Activated B cell treated with CpG ODN at 0.5 μM for 24 hours (primary cell): ENCODE data around the gene CPPED1. TPM values are rescaled to one million over a fixed set of nuclear protein-coding genes. Genes with fewer than 3 reads are reported as not detected.

Source experiments
- ATAC-seq: fragments of 200-7000 bp; cut with Tn5 transposase; one replicate; pipeline ENCODE4 v1.10.0; 2021; ENCODE audit warnings: low read depth, mild to moderate bottlenecking, moderate library complexity
- CTCF ChIA-PET: fragments of 350-600 bp; sonication (Branson Sonifier 250); formaldehyde crosslinking; loops from one replicate; lab custom pipeline; 2021; ENCODE audit warnings: antibody characterized with exemption; lab: Charles Lee
- POLR2A ChIA-PET: fragments of 350-600 bp; sonication (Branson Sonifier 250); formaldehyde crosslinking; loops from one replicate; lab custom pipeline; 2021; ENCODE audit warnings: antibody characterized with exemption; lab: Charles Lee
- DNase-seq: peaks from one replicate; pipeline ENCODE4 v3.0.0; 2022
- H3K27ac Mint-ChIP-seq: one replicate; pipeline ENCODE4 v1.8.0; 2020; ENCODE audit warnings: mixed read lengths
- H3K27me3 Mint-ChIP-seq: one replicate; pipeline ENCODE4 v1.8.0; 2021; ENCODE audit warnings: mixed read lengths
- H3K36me3 Mint-ChIP-seq: one replicate; pipeline ENCODE4 v1.8.0; 2021; ENCODE audit warnings: low read depth, mixed read lengths
- H3K4me1 Mint-ChIP-seq: one replicate; pipeline ENCODE4 v1.8.0; 2021; ENCODE audit warnings: mixed read lengths
- H3K4me3 Mint-ChIP-seq: one replicate; pipeline ENCODE4 v1.8.0; 2020; ENCODE audit warnings: mild to moderate bottlenecking, mixed read lengths
- H3K9me3 Mint-ChIP-seq: one replicate; pipeline ENCODE4 v1.8.0; 2020; ENCODE audit warnings: mixed read lengths
- CTCF ChIP-seq: fragments of 200-600 bp; IDR thresholded peaks from one replicate; pipeline ENCODE4 v1.8.0; 2022; ENCODE audit warnings: antibody characterized with exemption, mild to moderate bottlenecking
- intact Hi-C: fragments of 100-400 bp; cut with micrococcal nuclease; formaldehyde crosslinking; loops from one replicate; pipeline ENCODE4 v1.15.1; 2024
- total RNA-seq: library from RNA; stranded (reverse); gene quantifications from 2 replicates; pipeline ENCODE4 v1.2.3, GENCODE V29; 2022

The CPPED1 gene
- total RNA-seq, 1 donor from 2014 or later = 14.1 TPM

- no peak for DNase-seq
- POLR2A ChIA-PET = no interaction called here
- H3K27me3 Mint-ChIP-seq = no peaks in the 10 kb centered on the region
- no peak for TF ChIP-seq CTCF
- ATAC-seq = no peak
- intact Hi-C loops = no loop called here
- H3K36me3 Mint-ChIP-seq = peaks cover 3% of the 10 kb centered on the region
- H3K4me3 Mint-ChIP-seq = no peak overlapping the region
- H3K27ac Mint-ChIP-seq = no peak overlapping the region
- CTCF ChIA-PET = no interaction called here
- H3K4me1 Mint-ChIP-seq = peaks cover 11% of the 10 kb centered on the region
- peaks cover 1% of the 10 kb centered on the region for H3K9me3 Mint-ChIP-seq
Observed at GRCh38 chr16:12675046-12675445, 128.6 kb downstream of the CPPED1 start.

- POLR2A ChIA-PET = no interaction called here
- intact Hi-C loops = no loop called here
Observed at GRCh38 chr16:12674524-12674923, 129.2 kb downstream of the CPPED1 start.

GRCh38 chr16:12674071-12674470 lies 129.6 kb downstream of the CPPED1 start:
- Mint-ChIP-seq H3K36me3 (peaks cover 6% of the 10 kb centered on the region), H3K9me3 (peaks cover 3% of the 10 kb centered on the region), H3K27me3 (no peaks in the 10 kb centered on the region), H3K4me1 (peaks cover 11% of the 10 kb centered on the region), H3K4me3 (no peak overlapping the region), H3K27ac (no peak overlapping the region)
- ChIA-PET CTCF (no interaction called here), POLR2A (no interaction called here)
- ATAC-seq = no peak
- TF ChIP-seq CTCF = no peak
- intact Hi-C loops = no loop called here
- DNase-seq = no peak

More at GRCh38 chr16:12674524-12674923, 129.2 kb downstream of the CPPED1 start:
- Mint-ChIP-seq H3K9me3 (no peaks in the 10 kb centered on the region), H3K27ac (no peak overlapping the region), H3K36me3 (peaks cover 3% of the 10 kb centered on the region), H3K4me3 (no peak overlapping the region), H3K27me3 (no peaks in the 10 kb centered on the region), H3K4me1 (peaks cover 11% of the 10 kb centered on the region)
- CTCF ChIA-PET = no interaction called here
- no peak for ATAC-seq
- DNase-seq = no peak
- no peak for TF ChIP-seq CTCF

GRCh38 chr16:12673466-12673865 lies 130.2 kb downstream of the CPPED1 start:
- TF ChIP-seq CTCF = no peak
- POLR2A ChIA-PET = no interaction called here

GRCh38 chr16:12672986-12673385 lies 130.7 kb downstream of the CPPED1 start:
- intact Hi-C loops = no loop called here
- TF ChIP-seq CTCF = no peak
- Mint-ChIP-seq H3K27me3 (no peaks in the 10 kb centered on the region), H3K27ac (no peak overlapping the region), H3K9me3 (peaks cover 10% of the 10 kb centered on the region), H3K4me3 (no peak overlapping the region), H3K4me1 (peaks cover 10% of the 10 kb centered on the region), H3K36me3 (peaks cover 13% of the 10 kb centered on the region)
- ATAC-seq = no peak
- no peak for DNase-seq
- POLR2A ChIA-PET = no interaction called here
- CTCF ChIA-PET = no interaction called here

More at GRCh38 chr16:12673466-12673865, 130.2 kb downstream of the CPPED1 start:
- Mint-ChIP-seq H3K4me1 (peaks cover 11% of the 10 kb centered on the region), H3K36me3 (peaks cover 12% of the 10 kb centered on the region), H3K9me3 (peaks cover 9% of the 10 kb centered on the region), H3K4me3 (no peak overlapping the region), H3K27ac (no peak overlapping the region), H3K27me3 (no peaks in the 10 kb centered on the region)
- no peak for DNase-seq
- ATAC-seq = no peak
- intact Hi-C loops = no loop called here
- CTCF ChIA-PET = no interaction called here
